Vagina (tissue), 2 donors: Measurements from ENCODE around the gene PPIL4. TPM values are rescaled to one million over a fixed set of nuclear protein-coding genes. Genes with fewer than 3 reads are reported as not detected.
"Not testable (repeated sequence)": the region's sequence is repeated elsewhere in the genome, so short reads cannot be mapped to it uniquely, and the experiment has no call there.

Experiments
- DNase-seq, 2 donors: peaks; one replicate each; pipeline ENCODE4 v3.0.0-alpha.2; 2017; ENCODE audit errors: extremely low spot score in 2 of 2
- H3K27ac ChIP-seq: fragments of 200-600 bp; sonication (generic); one replicate; pipeline ENCODE4 v1.5.1; 2019
- H3K27me3 ChIP-seq: fragments of 200-600 bp; sonication (generic); one replicate; pipeline ENCODE4 v1.5.1; 2019
- H3K36me3 ChIP-seq, 2 donors: fragments of 200-600 bp; sonication (generic); one replicate each; pipeline ENCODE4 v1.5.1; 2017 to 2019
- H3K4me1 ChIP-seq: fragments of 200-600 bp; sonication (generic); one replicate; pipeline ENCODE4 v1.5.1; 2019
- H3K4me3 ChIP-seq, 2 donors: fragments of 200-600 bp; sonication (generic); 1 replicate in 1 of 2; 2 replicates in 1 of 2; pipeline ENCODE4 v1.5.1; 2016 to 2019
- H3K9me3 ChIP-seq: fragments of 200-600 bp; sonication (generic); one replicate; pipeline ENCODE4 v1.5.1; 2019
- CTCF ChIP-seq, 3 experiments: fragments of 450-650 bp in 2 of 3; fragments of 200-600 bp in 1 of 3; sonication (generic) in 1 of 3; IDR thresholded peaks; one replicate each; pipeline ENCODE4 v1.5.1; 2017 to 2019; ENCODE audit warnings: antibody characterized with exemption in 3 of 3, mild to moderate bottlenecking in 2 of 3, moderate library complexity in 2 of 3
- POLR2A ChIP-seq, 2 donors: fragments of 450-650 bp; IDR thresholded peaks; one replicate each; pipeline ENCODE4 v1.6.1; 2017; ENCODE audit warnings: antibody characterized with exemption in 2 of 2, mild to moderate bottlenecking in 2 of 2, moderate library complexity in 2 of 2
- POLR2AphosphoS5 ChIP-seq, 2 donors: sonication (generic); formaldehyde crosslinking; IDR thresholded peaks; one replicate each; pipeline ENCODE4 v1.9.0; 2017; ENCODE audit warnings: antibody characterized with exemption in 2 of 2, mild to moderate bottlenecking in 2 of 2, low read depth in 1 of 2; ENCODE audit not compliant: insufficient read depth in 1 of 2
- intact Hi-C: fragments of 100-400 bp; cut with DNase I; formaldehyde crosslinking; loops from one replicate; pipeline ENCODE4 v1.15.1; 2023
- total RNA-seq: library from RNA; depleted of rRNA; stranded (reverse); fragments of >200 nt; gene quantifications from one replicate; pipeline ENCODE4 v1.2.3, GENCODE V29; 2016

Gene PPIL4
- total RNA-seq, 1 donor from 2014 or later: 20.1 TPM

GRCh38 chr6:149501201-149501600, 44.6 kb downstream of the PPIL4 start:
- intact Hi-C loops: no loop called here
- Histone ChIP-seq H3K4me1 (no peaks in the 10 kb centered on the region), H3K9me3 (no peaks in the 10 kb centered on the region), H3K4me3 (no peak overlapping the region), H3K27ac (no peak overlapping the region), H3K36me3 (no peaks in the 10 kb centered on the region), H3K27me3 (no peaks in the 10 kb centered on the region)
- no peak for DNase-seq
- TF ChIP-seq CTCF (IDR thresholded peaks at IDR 0.05) (no peak), POLR2A (IDR thresholded peaks at IDR 0.05) (no peak), POLR2AphosphoS5 (IDR thresholded peaks at IDR 0.05; ENCODE audit: insufficient read depth in 1 of 2, low read depth in 1 of 2) (no peak)

GRCh38 chr6:149500096-149500495, 45.7 kb downstream of the PPIL4 start:
- no peak overlapping the region for H3K27ac ChIP-seq
- intact Hi-C loops: no loop called here
- TF ChIP-seq POLR2AphosphoS5 (IDR thresholded peaks at IDR 0.05; ENCODE audit: insufficient read depth in 1 of 2, low read depth in 1 of 2) (no peak), POLR2A (IDR thresholded peaks at IDR 0.05) (no peak), CTCF (IDR thresholded peaks at IDR 0.05) (no peak)
- no peaks in the 10 kb centered on the region for H3K27me3 ChIP-seq
- no peaks in the 10 kb centered on the region for H3K36me3 ChIP-seq
- H3K9me3 ChIP-seq: no peaks in the 10 kb centered on the region
- no peaks in the 10 kb centered on the region for H3K4me1 ChIP-seq
- DNase-seq: no peak
- H3K4me3 ChIP-seq: no peak overlapping the region

- Histone ChIP-seq H3K4me3 (no peak overlapping the region), H3K36me3 (no peaks in the 10 kb centered on the region), H3K4me1 (no peaks in the 10 kb centered on the region), H3K9me3 (no peaks in the 10 kb centered on the region), H3K27ac (no peak overlapping the region), H3K27me3 (no peaks in the 10 kb centered on the region)
- no peak for TF ChIP-seq CTCF (IDR thresholded peaks at IDR 0.05)
- no peak for TF ChIP-seq POLR2AphosphoS5 (IDR thresholded peaks at IDR 0.05; ENCODE audit: insufficient read depth in 1 of 2, low read depth in 1 of 2)
- no peak for TF ChIP-seq POLR2A (IDR thresholded peaks at IDR 0.05)
- no peak for DNase-seq
- intact Hi-C loops: no loop called here
Measured at GRCh38 chr6:149499066-149499465, 46.8 kb downstream of the PPIL4 start.

- Histone ChIP-seq H3K4me3 (no peak overlapping the region), H3K27me3 (no peaks in the 10 kb centered on the region), H3K36me3 (no peaks in the 10 kb centered on the region), H3K4me1 (no peaks in the 10 kb centered on the region), H3K27ac (no peak overlapping the region), H3K9me3 (no peaks in the 10 kb centered on the region)
- DNase-seq: no peak
- TF ChIP-seq POLR2A (IDR thresholded peaks at IDR 0.05) (no peak), CTCF (IDR thresholded peaks at IDR 0.05) (no peak), POLR2AphosphoS5 (IDR thresholded peaks at IDR 0.05; ENCODE audit: insufficient read depth in 1 of 2, low read depth in 1 of 2) (no peak)
- intact Hi-C loops: no loop called here
Measured at GRCh38 chr6:149497365-149497764, 48.5 kb downstream of the PPIL4 start.

GRCh38 chr6:149496597-149496996, 49.2 kb downstream of the PPIL4 start:
- H3K4me3 ChIP-seq, H3K4me1 ChIP-seq, H3K36me3 ChIP-seq, H3K27ac ChIP-seq, intact Hi-C loops, DNase-seq, H3K9me3 ChIP-seq, H3K27me3 ChIP-seq: not testable (repeated sequence)

GRCh38 chr6:149495349-149496016, 50.4 kb downstream of the PPIL4 start:
- intact Hi-C loops, H3K4me3 ChIP-seq, DNase-seq, H3K36me3 ChIP-seq, H3K4me1 ChIP-seq, H3K27ac ChIP-seq, H3K27me3 ChIP-seq, H3K9me3 ChIP-seq: not testable (repeated sequence)

GRCh38 chr6:149494810-149495209, 51.0 kb downstream of the PPIL4 start:
- intact Hi-C loops, H3K4me3 ChIP-seq, H3K27ac ChIP-seq, H3K4me1 ChIP-seq, H3K9me3 ChIP-seq, DNase-seq, H3K36me3 ChIP-seq, H3K27me3 ChIP-seq: not testable (repeated sequence)
